Stimulated activated CD8-positive, alpha-beta memory T cell treated with anti-CD3 and anti-CD28 coated beads, Interleukin-7, amount 100 ng/mL, for 48 hours (primary cell): ENCODE measurements around the gene IL1RAP.
"Not testable (repeated sequence)": the region's sequence is repeated elsewhere in the genome, so short reads cannot be mapped to it uniquely, and the experiment has no call there.

Experiments
- DNase-seq, 2 donors: peaks; one replicate each; pipeline ENCODE4 v3.0.0-alpha.2; 2020; ENCODE audit warnings: low read depth in 1 of 2; ENCODE audit errors: extremely low read depth in 1 of 2

Gene IL1RAP

DNA sequence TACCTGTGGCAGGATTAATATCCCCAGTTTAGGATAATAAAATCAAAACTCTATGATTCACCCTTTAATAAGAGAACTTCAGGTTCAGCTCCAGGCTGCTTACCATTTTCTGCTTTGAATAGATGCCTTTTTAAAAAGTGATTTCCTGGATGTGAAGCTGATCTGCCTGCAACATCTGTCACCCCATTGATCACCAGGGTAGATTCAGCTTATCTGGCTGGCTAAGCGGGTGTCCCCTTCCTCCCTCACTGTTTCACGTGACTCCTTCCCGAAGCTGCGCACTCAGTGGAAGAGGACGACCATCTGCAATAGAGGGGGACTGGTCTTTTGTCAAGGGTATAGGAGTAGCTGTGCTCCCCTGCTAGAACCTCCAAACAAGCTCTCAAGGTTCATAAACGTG is 128.1 kb downstream of the IL1RAP start:
- no peak for DNase-seq

DNA sequence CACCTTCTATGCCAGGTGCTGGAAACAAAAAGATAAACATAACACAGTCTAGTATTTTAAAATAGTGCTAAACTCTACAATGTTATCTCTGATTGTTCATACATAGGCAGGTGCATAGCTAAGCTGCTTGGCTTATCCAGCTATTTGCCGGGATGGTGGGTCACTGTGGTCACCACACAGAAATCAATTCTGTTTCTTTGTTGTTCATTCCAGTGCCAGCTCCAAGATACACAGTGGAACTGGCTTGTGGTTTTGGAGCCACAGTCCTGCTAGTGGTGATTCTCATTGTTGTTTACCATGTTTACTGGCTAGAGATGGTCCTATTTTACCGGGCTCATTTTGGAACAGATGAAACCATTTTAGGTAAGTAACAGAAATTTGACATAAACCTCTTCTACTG is 130.2 kb downstream of the IL1RAP start:
- DNase-seq: no peak

DNA sequence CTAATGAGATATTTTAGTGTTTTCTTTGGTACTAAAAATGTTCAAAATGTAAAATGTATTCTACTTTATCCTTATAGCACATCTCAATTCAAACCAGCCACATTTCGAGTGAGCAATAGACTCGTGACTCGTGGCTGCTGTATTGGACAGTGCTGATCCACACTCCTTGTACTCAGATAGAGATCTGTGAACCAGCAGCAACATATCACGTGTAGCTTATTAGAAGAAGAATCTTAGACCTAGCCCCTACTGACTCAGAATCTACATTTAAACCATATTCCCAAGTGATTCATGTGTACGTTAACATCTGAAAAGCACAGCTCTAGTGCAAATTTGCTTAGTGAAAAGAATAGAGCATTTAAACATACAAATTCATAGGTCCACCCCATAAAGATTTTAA is 130.9 kb downstream of the IL1RAP start:
- no peak for DNase-seq

DNA sequence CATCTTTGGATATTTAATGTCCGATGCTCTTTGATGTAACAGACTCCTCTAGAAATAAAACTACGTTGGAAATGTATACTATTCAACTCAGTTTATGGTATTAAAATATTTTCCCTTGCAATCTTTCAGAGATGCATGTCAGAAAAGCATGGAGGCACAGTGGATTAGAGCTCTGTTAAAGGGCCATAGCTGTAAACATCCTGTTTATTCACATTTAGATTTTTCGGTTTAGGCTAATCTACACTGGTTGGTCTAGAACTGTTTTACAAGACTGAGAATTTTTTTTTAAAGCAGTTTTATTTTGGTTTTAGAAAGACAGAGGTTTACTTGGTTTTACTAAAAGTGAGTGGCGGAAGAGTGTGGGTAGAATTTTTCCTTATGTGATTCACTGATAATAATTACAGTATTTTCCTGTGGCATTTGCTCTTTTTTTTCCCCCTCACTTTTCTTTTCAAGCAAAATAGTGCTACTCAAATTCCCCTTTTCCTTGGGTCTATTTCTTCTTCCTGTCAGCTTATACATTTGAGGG is 132.1 kb downstream of the IL1RAP start:
- DNase-seq: no peak

DNA sequence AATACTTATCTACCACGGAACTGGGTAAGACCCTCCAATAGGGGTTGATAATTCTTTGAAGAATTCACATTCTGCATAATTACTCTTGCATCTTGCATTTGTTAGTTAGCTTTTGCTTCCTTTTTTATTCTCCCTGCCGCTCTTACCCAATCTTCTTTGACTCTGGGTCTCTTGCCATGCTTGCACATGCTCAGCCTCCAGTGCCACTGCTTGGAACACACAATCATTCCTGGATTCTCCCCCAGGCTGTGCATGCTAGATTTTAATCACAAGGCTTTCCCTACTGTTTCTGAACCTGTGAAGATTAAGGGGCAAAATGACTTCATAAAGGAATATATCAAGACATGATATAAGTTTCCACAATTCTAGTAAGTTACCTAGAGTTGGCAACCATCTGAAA is 133.1 kb downstream of the IL1RAP start:
- no peak for DNase-seq

DNA sequence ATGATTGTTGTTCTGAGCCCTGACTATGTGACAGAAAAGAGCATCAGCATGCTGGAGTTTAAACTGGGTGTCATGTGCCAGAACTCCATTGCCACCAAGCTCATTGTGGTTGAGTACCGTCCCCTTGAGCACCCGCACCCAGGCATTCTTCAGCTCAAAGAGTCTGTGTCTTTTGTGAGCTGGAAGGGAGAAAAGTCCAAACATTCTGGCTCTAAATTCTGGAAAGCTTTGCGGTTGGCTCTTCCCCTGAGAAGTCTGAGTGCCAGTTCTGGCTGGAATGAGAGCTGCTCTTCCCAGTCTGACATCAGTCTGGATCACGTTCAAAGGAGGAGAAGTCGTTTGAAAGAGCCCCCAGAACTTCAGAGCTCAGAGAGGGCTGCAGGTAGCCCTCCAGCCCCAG is 142.0 kb downstream of the IL1RAP start:
- no peak for DNase-seq

DNA sequence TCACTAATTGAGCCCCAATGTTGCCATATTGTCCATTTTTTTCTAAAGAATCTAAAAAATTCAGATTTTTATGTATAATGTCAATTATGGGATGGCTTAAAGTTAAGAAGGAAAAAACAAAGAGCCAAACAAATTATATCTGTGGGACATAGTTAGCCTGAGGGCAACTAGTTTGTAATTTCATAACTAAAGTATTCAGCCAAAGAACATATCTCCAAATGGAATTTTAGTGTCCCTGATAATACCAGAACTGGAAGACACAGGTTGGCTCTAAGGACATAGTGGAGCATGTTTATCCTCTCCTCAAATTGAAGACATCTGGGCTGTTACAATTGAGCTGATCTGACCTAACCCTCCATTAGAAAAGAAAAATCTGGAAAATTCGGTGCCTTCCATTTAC is 144.2 kb downstream of the IL1RAP start:
- DNase-seq: no peak

DNA sequence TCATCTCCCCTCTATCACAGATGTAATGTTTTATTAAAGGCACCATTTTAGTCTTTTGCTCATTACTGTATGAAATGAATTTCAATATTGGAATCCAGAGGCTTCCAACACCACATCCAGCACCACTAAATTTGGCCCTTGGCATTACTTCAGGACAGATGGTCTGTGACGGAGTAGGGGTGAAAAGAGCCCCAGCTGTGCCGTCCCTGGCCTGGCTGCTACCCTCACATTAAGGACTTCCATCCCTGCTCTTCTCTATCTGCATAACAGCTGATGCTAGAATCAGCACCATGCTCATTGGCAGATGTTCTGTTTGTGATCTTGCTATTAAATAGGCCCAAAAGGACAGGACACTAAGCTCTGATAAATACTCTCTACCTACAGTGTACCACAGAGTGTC is 152.9 kb downstream of the IL1RAP start:
- no peak for DNase-seq

DNA sequence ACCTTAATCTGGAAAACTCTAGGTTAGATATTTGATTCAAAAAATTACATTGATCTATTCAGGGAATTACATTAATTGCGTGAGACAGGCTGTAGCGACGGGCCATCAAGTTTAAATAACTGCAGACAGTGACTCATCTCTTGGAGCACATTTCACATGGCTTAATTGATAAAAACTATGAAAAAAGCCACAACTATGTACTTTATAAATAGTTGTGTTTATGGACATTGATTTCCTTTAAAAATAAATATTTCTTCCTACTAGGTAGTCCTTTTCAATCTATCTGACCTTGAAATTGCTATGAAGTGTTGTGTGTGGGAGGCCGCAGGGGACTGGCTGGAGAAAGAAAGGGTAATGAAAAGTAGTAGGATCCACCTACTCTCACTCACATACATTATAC is 157.8 kb downstream of the IL1RAP start:
- no peak for DNase-seq

DNA sequence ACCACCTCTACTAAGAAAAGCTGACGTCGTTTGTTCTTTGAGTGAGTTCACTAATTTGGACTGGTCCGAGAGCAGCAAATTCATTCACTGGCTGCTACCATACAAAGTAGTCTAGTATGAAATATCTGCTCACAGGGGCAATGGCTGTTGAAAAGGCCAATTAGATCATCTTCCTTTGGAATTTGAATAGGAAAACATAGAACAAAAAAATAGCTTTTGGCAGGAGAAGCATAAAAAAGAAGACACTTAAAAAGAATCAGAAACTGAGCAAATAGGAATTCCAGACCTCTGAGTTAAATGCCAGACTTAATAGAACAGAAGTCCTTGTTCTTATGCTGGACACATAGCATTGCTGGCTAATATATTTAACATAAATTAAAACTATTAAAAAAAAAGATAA is 159.3 kb downstream of the IL1RAP start:
- DNase-seq: no peak

DNA sequence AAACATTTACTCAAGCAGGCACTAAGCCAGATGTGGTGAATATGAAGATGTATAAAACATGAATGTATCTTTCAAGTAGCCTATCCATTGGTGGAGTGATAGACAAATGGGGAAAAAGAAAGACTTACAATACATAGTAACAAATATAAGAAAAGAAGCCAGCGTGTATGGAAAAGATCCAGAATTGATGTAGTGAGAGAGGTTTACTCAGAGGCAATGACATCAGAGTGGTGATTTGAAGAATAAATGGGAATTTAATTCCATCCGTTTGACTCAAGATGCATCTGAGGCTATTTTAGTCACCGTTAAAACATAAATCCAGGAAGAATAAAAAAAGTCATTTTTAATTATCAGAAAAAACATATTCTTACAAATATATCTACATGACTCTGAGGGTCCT is 162.6 kb downstream of the IL1RAP start:
- DNase-seq: no peak

DNA sequence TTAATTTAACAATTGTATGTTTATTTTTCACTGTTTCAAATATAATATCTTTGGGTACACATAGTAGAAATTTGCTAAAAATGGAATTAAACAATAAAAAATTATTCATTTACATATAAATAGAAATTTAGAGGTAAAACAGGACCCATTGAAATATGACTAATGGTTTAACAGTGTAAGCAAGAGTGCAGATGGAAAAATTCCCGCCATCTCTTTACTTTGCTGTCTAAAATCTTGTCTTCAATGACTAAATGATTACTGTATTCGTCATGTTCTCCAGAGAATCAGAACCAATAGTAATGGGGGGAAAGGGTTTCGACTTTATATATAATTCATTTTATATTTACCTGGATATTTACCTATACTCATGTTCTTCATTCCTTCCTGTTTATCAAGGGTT is 163.1 kb downstream of the IL1RAP start:
- DNase-seq: no peak

DNA sequence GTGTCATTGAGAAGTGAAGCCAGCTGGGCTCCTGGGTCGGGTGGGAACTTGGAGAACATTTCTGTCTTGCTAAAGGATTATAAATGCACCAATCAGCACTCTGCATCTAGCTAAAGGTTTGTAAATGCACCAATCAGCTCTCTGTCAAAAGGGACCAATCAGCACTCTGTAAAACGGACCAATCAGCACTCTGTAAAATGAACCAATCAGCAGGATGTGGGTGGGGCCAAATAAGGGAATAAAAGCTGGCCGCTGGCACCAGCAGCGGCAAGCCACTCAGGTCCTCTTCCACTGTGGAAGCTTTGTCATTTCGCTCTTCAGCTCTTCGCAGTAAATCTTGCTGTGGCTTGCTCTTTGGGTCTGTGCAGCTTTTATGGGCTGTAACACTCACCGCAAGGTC is 164.0 kb downstream of the IL1RAP start:
- DNase-seq: not testable (repeated sequence)

DNA sequence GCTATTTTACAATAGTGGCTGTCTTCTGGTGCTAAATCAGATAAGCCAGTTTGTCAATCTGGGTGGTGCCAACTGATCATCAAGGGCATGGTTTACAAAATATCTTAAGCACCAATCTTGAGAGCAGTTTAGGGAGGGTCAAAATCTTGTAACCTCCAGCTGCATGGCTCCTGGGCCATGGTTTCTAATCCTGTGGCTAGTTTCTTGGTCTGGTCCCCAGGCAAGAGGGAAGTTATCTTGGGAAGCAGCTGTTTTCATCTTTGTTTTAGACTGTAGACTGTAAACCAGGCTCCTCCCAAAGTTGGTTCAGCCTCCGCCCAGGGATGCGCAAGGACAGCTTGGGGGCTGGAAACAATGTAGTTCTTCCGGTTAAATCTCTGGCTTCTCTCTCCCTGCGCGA is 166.8 kb downstream of the IL1RAP start:
- DNase-seq: no peak

DNA sequence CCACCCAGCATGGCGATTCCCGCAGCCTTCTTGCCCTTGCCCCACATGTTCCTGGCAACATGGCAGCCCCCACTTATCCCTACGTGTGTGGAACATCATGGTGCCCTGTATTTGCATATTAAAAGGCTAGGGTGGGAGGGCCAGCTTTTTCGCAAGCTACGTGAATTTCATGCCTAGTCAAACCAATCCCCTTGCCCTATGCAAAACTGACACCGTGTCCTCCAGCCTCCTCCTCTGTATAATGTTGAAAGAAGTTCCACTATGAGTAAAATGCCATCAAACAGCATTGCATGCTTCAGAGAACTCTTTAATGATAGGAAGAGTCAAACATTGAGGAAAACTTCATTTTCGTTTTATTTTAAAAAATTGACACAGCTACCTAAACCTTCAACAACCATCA is 170.9 kb downstream of the IL1RAP start:
- DNase-seq: no peak

DNA sequence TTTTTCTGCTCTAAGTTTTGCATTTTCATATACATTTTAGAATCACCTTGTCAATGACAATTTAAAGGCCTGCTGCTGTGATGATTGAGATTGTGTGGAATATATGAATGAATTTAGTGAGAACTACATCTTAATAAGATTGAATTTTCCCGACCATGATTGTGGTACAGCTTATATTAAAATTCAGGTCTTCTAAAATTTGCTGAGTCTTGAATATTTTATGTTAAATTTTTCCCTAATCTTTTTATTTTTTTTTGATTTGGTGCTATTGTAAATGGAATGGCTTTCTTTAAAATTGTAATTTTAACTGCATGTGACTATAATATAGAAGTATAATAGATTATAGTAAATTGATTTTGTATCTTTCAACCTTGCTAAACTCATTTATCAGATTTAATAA is 172.1 kb downstream of the IL1RAP start:
- DNase-seq: no peak

DNA sequence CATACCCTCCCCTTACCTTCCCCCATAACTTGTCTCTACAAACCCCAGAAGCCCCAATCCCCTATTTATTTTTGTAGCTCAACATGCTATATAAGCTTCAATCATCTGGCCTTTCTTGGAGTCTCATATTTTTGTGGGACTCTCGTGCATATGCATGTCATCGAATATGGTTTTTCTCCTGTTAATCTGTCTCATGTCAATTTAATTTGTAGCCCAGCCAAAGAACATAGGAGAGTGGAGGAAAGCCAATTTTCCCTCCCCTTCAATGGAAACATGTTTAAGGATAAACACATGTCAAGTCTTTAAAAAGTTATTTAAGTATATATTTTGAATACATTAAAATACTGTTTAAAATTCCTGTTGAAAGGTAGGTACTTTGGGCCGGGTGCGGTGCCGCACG is 176.4 kb downstream of the IL1RAP start:
- no peak for DNase-seq

DNA sequence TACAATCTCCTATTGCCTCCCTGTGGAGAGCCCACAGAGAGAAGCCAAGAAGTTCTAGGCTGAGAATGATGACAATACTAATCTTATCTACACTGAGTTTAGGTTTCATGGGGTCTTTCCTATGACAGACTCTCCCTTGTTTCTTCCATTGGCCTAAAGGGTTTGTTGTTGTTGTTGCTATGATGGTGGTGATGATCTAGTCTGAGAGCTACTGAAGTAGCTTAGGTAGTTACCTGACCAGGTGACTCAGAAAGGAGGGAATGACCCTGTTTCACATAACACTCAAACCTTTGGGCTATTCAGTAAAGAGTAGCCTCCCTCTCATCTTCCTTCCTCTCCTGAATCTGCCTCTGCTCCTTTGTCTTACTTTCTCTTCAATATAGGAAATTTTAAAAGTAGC is 178.4 kb downstream of the IL1RAP start:
- DNase-seq: no peak

DNA sequence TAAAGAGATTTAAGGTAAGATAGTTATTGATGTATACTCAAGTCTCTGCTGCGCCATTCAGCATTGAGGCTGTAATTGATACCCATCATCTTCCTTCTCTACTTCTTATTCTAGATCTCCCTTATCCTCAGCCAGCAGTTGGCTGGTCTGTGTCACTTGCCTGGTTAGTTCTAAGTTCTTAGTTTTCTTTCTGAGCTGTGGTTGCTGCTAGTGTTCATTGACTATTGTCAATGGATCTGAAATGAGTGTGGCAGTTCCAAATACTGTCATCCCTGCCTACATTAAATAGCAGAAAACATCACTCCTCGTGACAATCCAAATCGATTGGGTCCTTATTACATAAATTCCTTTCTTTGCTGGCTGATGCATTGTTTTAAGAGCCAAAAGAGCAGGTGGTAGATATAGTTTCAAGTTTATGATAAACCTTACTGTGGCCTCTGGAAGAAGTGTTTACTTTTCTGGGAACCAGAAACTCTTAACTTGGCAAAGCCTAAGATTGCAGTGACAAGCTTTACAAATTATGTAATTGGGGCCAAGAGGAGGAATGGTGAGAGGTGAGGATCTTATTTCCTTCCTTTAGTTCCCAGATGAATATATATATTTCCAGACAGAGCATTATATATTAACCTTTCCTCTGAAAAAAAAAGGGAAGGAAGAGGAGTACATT is 180.6 kb downstream of the IL1RAP start:
- DNase-seq: no peak

DNA sequence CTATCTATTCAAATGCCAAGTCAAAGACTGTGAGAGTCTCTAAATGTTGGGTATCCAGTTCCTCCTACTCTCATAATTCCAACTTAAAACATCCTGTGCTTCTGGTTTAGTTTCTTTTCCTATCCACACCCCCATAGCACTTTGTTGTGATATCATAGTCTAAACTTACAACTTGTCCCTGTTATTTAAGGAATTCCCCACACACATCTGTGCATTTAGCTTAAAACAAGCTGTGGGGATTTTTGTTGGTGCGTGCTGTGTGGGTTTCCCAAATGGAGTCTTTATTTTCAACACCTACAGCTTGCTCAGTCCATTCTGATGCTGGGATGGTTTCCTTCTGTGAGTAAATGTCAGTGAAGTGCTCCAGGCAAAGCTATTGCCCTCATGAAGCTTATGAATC is 181.3 kb downstream of the IL1RAP start:
- no peak for DNase-seq

DNA sequence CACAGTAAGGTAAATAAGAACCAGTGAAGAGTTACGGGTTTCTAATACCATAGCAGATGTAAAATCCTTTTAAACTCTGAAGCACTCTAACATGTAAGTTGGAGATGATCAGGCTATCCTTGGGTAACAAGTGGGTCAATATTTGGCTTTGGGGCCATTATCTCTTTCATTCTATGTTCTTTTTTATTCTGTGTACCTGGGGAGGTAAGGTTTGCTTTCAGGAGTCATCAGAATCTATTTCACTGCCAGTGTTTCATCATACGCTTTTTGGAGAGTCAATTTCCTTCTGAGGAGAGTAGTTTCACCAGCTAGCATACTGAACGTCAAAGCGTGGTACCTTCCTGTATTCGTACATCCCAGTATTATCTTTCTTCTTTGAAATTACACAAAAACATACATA is 182.1 kb downstream of the IL1RAP start:
- DNase-seq: no peak

DNA sequence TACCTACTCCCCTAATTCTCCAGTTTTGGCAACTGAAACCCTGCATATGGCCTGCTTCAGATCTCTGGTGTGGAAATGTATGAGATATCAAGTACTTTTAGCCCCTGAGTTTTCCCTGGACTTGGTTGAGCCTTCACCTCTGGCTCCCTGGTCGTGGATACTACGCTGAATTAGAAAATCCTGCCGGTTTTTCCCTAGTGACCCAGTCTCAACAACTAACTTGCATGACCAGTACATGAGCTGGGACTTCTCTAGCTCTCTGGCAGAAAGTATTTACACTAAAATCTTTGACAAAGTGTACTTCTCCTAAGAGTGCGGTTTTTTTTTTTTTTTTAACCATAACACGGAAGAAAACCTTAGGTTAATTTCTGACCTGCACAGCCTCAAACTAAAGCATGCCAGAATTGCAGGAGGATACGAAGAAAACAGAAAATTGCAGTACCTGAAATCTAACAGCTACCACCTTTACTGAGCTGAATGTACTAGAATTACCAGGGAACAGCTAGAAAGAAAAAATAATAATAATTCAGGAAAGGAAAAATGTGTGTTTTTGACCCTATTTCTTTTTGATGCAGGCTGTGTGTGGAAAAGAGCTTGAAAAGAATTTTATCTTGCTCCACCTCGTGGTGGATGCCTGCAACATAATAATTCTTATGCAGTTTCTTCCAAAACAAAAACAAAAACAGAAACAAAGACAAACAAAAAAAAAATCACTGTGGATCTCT is 183.1 kb downstream of the IL1RAP start:
- DNase-seq: no peak

DNA sequence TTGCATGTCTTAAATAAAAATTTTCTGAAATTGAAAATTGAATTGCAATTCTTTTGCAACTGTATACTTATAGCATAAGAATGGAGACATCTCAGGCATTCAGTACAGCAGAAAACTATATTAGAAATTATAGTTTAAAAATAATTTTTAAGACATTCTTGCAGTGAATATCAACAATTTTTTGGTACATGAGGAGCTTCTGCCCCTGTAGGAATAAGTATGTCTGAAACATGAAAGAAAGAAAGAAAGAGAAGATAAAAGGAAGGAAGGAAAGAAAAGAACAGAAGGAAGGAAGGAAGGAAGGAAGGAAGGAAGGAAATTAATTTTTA is 183.6 kb downstream of the IL1RAP start:
- no peak for DNase-seq
